Inflammatory macrophage (primary cell): Measurements from ENCODE around the gene PHYHIPL.

Experiments
- DNase-seq, 2 donors: peaks; one replicate each; pipeline ENCODE4 v3.0.0-alpha.2; 2020 to 2022
- total RNA-seq, 18 experiments: gene quantifications; one replicate each; lab custom pipeline; 2026; ENCODE audit warnings: mixed read lengths in 6 of 18, inconsistent platforms in 2 of 18; lab: John Stamatoyannopoulos, UW

PHYHIPL gene
- total RNA-seq = 0 to 0.07 (median 0) reads per million in 18 experiments

DNA sequence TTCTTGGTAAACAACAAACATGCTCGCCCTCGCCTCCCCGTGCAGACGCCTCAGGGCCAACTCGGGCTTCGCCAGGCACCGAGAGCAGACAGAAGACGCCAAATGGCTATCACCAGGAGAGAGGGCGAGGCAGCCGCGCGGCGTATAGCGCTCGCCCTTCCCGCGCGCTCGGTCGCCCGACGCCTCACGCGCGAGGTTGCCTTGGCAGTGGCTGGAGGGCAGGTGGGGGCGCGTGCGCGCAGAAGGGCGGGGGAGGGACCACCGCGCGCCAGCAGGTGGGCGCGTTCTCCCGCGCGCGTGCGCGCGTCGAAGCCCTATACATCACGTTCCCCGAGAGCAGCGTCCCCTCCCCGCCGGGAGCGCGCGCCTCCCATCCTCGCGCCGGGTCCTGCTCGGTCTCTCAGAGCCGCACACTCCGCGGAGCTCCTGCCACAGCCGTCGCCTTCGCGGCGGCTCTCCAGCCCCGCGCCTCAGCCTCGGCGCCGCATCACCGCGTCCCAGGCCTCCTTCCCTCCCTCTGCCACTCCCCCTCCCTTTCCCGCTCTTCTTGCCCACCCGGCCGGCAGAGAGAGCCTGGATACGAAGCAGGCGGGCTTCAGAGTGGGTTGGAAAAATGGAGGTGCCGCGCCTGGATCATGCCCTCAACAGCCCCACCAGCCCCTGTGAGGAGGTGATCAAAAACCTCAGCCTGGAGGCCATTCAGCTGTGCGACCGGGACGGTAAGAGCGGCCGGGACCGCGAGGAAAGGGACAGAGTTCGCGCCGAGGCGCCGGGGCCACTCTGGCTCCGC is at the start of gene PHYHIPL:
Gene PHYHIPL (plus strand): TSS at position 403 of the 790 bp plus-strand sequence. CDS start 211 bp downstream, at position 614.
- DNase-seq = no peak

DNA sequence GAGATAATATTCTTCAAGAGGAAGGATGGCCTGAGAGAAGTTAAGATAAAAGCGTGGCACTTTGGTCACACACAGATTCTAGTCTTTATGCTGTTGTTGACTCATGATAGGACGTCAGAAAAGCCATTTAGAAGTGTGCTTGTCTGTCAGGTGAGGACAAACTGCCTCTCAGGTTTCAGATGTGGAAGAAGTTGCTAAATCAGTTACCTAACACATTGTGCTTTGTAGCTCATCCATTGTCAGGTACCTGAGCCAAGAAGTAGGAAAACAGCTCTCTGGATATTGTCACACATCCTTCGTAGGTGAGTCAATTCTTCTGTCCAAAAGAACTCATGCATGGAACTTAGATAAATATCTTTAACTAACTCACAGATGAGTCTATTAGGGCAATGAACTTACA is 49.5 kb upstream of the PHYHIPL start:
- DNase-seq = no peak

DNA sequence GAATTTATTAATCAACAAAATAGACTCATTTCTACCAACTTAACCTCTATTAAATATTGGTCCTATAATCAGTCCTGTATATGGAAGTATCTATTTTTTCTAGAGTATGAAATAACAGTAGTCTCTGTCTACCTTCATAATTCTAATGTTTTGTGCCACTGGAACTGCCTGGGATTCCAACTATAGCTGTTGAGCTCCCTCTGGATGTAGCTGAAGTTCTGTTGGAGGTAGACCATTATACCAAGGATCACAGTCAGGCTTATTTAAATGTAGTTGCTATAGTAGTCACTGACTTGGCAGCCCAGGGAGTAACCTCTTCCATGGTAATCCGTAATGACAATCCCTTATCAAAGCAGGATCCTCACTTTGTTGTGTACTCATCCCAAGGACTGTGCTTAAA is 48.5 kb upstream of the PHYHIPL start:
- no peak for DNase-seq

DNA sequence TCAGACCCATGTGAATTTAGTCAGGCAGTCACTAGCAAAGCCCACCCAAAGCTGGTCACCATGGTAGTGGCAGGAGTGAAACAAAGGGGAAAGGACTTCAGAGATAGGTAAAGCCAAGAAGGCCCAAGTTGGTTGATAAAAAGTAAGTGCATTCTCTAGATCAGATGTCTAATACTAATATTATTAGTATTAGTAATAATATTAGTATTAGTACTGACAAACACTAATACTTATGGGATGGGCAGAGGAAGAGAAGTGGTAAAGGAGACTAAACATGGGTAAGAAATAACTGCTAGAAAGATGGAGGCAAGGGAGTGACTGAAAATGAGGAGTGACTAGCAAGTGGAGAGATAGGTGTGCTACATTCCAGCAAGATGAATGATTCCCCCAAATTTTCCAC is 46.6 kb upstream of the PHYHIPL start:
- no peak for DNase-seq

DNA sequence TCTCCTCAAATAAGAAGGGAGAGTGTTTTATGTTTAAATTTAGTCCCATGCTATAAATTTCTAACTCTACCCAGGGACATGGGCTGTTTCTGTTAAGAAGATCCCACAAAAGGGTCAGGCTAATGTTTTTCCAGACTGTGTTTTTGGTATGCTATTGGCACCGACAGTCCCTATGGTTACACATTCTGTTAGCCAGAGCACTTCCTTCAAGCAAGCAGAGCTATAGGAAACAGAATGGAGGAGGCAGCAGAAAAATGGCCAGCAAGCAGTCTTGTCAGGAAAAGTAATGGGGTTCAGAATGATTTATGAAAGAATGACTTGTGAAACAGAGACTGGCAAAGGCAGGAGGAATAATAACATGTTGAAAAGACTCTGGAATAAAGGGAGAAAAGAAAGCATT is 44.8 kb upstream of the PHYHIPL start:
- DNase-seq = no peak

DNA sequence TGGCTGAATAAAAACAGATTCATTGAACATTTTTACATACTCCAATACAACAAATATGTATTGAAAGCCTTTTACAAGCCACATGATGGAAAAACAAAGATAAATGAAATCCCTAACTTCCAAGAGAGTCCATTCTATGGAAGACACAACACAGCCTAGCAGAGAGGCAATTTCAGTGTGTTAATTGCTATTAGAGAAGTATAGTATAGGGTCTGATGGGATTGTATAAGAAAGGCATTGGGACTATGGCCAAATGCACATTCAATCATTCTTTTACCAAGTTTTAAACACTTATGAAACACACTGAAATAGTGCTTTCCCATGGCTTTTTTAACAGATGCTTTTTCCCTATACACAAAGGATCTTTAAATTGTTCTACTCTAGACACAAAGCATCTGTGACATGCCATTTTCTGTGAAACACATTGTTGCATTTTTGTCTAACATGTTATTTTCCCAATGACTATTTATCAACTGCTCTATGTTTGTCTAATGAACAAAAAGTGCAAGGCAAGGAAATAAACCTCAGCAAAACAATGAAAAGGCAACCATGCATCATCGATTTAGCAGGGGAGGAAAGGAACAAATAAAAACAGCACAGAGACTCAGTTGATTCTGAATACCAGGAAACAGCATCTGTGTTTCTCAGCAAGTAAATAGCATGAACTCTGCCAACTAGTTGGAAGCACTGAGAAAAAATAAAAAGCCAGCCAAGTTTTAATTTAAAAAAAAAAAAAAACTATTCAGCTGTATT is 42.4 kb upstream of the PHYHIPL start:
- DNase-seq = no peak

DNA sequence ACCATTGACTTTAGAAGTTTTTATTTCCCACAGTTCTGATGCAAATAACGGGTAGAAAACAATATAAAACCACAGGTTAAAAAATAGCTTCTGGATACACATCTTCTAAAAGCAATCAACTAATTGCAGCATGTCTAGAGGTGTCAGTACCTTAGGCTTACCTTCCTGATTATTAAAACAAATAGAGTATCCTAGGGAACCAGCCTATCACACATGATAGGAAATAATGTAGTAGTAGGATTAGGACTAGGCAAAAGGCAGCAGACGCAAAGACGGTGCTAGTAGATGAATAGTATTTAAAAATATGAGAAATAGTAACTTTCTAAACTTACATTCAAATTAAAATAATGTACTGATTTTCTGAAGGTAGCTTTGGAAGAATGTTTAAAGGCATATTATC is 41.7 kb upstream of the PHYHIPL start:
- no peak for DNase-seq

DNA sequence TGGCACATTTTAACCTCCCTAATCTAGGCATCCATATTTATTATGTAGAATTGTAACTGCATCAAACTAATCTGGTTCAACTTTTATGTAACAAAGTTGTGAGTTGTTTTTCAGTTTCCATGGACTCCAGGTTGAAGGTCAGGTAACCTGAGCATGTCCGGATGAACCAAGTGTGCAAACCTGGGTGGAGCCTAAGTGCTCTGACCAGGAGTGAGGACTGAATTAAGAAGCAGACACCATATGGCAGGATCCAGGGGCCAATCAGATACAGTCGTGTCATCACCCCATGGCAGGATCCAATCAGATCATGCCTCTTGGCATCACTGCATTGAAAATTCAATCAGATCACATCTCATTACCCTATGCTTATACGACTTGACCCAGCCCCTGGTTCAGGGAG is 41.2 kb upstream of the PHYHIPL start:
- DNase-seq = no peak

DNA sequence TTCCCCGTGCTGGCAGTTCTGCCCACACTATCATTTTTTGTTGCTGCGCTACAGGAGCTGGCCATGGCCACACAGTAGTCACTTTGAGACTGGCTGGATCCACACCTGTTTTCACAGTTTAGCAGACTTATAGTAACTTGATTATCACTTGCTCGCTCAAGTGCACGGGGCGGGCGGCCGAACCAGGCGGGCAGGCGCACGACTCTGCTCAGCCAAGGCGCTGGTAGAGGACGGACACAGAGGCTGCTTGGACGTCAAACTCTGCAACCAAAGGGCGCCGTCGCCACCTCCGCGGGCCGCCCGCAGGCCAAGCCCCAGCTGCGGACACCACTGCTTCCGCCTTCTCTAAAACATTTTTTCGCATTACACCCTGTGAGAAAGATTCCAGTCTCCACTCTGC is 38.4 kb upstream of the PHYHIPL start:
- no peak for DNase-seq

DNA sequence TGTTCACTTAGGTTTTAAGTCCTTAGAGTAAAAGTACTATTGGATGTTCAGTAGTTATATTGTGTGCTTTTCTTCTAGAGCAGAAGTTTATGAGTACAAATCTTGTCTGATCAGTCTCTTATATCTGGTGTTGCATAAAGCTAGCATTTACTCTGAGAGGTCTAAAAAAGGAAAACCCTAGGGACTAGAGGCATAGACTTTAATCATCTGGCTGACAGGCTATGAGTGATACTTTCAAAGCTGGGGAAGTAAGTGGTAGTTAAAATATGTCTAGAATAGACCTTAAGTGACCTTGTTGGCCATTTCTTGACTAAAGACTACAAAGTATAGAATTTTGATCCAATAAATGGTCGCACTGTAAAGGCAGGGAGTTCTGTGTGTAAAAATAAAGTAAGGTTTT is 32.9 kb upstream of the PHYHIPL start:
- no peak for DNase-seq

DNA sequence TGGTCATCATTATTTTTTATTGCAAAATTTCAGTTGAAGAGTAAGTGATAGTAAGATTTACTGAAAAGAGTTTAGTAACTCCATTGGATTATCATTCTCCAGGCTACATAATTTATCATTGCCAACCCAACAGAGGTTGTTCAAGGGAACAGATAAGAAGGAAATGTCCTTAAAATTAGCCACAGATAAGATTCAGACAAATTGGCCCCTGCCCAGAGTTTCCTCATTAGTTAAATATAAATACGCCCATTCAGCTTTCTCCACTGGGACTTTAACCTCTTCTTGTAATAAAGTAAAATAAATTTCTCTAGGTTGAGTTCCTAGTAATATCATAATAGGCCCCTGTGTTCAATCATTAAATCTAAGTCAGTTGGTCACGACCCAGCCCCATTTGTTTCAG is 27.7 kb upstream of the PHYHIPL start:
- DNase-seq = no peak

DNA sequence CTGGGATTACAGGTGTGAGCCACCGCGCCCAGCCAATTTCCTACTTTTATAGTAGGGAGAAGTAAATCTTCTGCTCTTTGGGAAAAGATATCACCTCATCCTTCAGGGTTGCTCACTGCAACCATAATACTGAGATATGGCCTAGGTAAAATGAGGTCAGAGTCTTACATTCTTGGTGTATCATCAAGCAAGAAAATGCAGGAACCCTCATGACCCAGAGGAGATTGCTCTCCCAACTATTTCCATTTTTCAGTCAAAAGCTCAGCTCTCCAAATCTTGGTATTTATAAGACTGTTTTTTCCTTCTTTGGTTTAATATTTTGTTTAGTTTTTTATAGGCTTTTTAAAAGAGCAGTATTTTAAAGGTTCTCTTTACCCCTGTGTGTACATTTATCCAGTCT is 20.9 kb upstream of the PHYHIPL start:
- no peak for DNase-seq

DNA sequence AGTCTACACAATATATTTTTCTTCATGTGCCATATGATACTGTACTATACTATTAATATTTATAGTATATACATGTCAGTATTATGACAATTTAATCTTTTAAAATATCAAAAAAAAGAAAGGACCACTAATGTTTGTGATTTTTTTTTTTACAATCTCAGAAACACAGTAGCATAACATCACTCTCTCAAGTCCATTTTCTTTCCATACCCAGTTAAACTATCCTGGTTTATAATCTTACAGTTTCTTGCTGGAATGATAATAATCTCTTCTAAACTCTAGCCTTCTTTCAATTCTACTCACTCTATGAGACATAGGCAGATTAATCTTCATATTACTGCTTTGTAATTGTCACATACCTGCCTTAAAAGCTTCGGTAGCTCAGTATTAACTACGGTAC is 8.9 kb upstream of the PHYHIPL start:
- no peak for DNase-seq

DNA sequence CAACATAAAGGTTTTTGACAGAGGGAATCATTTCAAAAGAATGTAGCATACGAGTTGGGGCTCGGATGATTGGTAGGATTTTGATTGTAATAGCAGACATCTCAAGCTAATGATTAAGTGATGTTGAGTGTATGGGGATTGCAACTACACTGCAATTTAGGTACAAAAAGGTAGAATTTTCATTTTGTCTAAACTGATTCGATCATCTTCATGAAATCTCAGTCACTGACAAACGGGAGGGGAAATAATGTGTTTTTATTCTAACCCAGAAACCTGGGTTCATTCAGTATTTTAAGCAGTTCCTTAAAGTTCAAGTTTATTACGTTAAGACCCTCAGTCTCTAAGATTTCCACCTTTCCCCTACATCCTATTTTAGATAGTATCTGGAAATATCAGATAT is 3.9 kb upstream of the PHYHIPL start:
- DNase-seq = no peak

DNA sequence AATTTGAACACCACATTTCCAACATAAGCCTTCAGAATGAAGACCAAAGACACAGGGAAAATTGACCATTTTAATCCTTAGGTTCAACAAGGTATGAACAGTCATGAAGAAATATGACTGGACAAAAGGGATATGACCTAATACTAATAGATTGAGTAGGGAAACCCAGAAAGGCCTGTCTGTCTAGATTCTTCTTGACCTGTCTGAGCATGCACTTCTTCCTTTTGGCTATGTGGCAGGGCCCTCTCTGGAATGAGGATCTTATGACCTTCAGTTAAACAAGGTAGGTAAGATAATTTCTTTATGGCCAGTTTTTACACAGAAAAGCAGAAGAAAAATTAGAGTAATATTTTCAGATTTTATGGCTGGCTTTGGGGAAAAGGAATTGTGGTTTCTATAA is 3.0 kb upstream of the PHYHIPL start:
- no peak for DNase-seq

DNA sequence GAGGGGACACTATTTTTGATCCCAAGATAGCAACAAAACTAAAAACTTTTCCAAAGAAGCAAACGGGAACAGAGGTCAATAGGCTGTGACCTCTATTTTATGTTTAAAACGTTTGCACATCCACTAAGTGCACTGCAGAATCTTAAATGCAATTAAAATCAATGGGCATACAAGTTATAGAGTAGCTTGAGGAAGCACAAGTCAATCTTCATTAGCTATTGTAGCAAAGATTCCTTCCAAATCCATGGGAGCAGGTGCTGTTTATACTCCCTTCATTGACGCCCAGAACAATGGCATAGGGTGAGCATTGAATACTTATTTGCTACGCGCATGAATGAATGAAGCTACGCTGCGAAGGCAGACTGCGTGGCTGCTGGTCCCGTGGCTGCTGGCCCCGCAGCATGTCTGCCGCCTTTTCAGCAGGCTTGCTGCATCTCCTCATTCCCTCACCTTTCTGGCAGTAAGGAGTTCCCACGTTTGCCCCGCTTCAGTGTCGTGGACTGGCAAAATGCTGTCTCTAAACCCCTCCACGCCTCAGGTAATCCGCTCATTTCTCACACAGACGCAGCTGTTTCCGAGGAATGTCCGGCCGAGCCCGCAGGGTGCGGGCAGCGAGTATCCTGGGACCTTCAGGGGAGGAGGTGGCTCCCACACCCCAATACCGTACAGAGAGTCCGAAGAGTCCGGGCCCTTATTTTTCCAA is 754 bp upstream of the PHYHIPL start:
- no peak for DNase-seq

DNA sequence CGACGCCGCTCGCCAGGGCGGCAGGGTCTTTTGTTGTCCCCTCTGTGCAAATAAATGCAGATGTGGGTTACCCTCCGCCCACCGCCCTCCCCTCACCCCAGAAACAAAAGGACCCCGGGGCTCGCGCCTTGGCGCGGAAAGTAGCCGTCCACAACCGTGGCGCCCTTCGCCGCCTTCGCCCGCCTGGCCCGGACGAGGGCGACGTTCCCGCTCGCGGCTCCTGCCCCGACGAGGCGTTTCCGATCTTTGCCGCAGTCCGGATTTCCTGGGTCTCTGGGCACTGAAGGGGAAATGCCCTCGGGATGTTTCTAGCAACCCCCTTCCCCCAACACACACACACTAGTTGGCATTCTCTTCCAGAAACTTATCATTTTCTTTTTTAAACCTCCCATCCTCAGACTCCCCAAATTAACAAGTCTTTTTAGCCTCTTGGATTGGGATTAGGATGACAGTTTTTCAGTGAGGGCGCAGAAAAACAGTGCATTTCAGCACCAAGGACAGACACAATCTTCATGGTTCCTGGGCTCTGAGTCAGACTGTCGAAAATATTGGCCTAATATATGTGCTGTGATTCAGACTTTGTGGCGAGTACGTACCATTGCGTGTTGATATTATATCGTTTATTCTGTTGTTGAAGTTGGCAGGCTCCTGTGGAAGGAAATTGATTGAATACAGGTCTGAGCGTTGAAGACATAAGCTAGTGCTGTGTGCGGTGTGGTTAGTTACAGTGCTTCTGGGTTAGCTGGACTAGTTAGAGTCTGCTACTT is 771 bp downstream of the PHYHIPL start:
- DNase-seq = no peak

DNA sequence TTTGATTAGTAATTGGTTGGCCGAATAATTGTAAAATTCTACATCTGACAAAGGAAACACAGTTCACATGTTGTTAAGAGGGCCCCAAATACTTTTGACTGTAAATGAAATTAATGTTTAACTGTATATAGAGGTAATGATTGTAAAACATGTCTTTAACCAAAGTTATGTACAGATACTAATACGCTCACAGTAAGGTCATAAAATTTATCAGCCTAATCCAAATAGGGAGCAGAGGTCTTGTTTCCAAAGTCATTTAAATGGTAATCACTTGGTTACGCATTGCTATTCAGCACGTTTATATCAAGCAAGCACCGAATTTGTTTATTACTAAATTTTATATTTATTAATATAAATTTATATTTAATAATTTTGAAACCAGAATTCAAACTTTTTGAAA is 1.4 kb downstream of the PHYHIPL start:
- no peak for DNase-seq

DNA sequence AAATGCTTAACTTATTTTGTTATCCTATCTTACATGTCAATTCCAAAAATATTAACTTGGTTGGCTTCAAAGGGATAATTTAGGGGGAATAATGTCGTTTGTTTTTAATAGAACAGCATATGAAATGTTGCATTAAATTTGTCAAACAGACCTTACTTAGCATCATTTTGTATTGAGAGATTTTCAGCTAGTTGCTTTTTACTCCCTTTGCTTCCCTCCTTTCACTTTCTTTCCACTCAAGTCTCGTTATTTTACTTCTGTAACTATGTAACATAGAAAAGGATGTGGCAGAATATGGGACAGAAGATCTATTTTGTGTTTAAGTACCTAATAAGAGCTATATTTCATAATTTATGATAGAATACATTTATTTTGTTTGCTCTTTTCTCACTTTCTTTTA is 2.6 kb downstream of the PHYHIPL start:
- DNase-seq = no peak

DNA sequence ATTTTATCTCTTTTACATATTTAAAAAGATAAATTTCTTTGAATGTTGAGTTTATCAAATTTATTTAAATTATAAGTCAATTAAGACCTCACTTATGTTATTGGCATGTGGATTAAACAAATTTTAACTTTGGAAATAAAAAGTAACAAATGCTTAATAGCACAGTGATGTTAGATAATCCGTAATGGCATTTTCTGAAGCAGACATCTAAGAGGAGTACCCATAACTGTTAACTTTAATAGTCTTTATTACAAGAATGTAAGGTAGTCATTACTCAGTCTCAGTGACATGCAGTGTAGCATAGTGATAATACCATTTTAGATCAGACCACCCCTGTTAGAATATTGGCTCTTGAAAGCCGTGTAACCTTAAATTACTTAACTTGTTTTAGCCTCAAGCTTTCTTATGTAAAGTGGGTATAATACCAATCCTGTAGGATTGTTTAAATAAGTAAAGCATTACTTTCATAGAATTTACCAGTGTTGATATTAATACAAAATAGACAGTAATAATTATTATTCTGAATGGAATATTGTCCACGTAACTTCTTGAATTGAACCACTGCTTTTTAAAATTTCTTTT is 4.3 kb downstream of the PHYHIPL start:
- no peak for DNase-seq

DNA sequence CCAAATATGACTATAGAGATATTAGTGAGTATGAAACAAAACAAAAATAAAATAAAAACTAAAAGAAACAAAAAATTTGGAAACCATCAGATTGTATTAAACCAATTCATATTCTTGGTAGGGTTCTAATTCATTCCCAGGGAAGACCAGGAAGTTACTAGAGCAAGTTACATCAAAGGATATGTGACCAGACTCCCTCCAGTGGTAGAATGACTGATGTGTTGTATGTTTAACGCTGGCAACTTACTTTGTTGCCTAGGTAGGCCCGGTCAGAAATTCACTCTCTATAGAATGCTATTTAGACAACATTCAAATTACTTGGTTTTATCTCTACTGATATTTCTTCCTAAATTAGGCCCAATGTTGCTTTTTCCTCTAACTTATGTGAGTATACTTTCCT is 5.2 kb downstream of the PHYHIPL start:
- DNase-seq = peak in 1 of 2 donors; percentile 6

DNA sequence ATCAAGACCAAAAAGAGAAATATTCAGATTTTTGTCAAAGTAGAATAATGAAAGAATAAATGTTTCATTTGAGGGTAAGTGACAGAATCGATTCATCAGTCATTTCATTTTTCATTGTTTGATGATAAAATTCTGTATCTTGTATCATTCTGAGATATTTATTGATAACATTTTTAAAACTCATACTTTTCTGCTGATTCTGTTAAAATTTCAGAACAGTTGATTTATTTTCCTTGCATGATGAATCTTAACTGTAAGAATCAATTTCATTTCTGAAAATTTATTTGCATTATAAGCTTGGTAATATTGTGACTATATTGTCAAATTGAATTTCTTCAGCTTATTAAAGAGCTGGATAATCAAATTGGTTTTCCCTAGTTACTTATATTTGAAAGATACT is 13.9 kb downstream of the PHYHIPL start:
- DNase-seq = no peak
